Posterior cingulate gyrus (tissue), 11 donors: Measurements from ENCODE around the gene SHQ1.
"Not testable (repeated sequence)": the region's sequence is repeated elsewhere in the genome, so short reads cannot be mapped to it uniquely, and the experiment has no call there.

Experiments used
- DNase-seq, 10 donors: peaks; one replicate each; pipeline versions ENCODE4 v3.0.0 to v3.0.0-alpha.2; 2020 to 2021; ENCODE audit warnings: mixed read lengths in 3 of 10
- intact Hi-C: fragments of 100-400 bp; cut with DNase I; formaldehyde crosslinking; loops from one replicate; pipeline ENCODE4 v1.15.1; 2023

SHQ1 gene

DNA sequence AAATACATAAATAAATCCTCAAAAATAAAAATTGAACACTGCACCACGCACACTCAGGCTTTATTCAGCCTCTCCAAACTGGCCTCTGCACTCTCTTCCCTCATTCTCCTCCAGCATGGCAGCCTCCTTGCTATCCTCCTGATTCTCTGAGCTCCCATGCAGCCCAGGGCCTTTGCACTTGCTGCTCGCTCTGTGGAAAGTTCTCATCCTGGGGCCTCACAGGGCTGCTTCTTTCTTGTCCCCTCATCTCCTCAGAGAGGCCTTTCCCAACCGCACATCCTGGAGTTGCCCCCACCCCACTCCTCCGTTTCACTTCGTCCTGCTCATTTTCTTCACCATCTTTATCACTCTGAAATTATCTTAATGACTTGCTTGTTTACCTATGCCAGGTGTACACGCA lies 123.0 kb downstream of the SHQ1 start:
- intact Hi-C loops, result no loop called here
- no peak for DNase-seq

DNA sequence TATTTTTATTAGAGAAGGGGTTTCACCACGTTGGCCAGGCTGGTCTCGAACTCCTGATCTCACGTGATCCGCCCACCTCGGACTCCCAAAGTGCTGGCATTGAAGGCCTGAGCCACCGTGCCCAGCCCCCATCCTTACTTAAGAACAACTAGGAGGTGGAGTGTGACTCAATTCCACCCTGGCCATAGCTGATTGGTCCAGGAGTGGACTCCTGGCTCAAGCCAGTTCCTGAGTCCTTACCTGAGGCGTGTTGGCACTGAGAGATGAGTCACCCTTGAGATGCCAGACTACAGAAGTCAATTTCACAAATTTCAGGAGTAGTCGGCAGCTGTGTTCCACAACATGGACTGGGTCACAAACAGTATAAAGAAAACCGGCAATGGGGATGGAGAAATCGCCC lies 124.2 kb downstream of the SHQ1 start:
- intact Hi-C loops, result no loop called here

DNA sequence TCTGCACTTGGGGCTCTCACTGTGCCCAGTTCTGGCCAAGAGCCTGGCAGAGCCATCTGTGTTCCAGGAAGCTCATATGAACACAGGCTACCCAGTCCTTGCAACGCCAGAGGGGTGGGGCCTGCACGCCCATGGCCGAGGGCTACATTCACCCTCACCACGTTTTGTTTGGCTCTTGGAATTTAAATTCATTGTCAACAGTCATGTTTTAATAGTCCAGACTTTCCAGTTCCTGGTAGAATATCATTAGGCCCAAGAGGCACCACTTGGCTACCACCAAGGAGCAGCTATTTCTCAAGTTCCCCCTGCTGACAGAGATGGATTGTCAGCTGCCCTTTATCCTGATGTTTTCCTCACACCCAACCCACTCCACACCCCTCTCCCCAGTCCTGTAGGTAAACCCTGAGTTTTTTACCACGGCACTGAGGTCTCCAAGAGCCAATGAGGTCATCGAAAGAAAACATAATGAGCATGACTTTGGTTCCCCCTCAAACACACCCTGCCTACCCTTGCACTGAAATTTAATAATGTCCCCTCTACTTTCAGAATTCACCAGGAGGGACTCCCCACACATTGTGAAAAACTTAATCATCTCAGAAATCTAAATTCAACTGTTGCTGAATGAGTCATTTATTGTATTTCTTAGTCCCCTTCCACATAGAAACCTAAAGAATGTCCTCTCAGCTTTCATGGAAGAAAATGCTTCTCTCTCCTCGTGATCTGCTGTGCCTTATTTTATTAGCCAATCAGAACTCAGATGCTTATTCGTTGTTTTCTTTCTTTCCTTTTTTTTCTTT lies 125.1 kb downstream of the SHQ1 start:
- peak in 6 of 10 donors; percentile 13 to 92 (median 42) for DNase-seq
- intact Hi-C loops, result no loop called here

More for the DNA sequence above, 124.2 kb downstream of the SHQ1 start:
- DNase-seq, result no peak

GRCh38 chr3:72721683-72722381 lies 126.4 kb downstream of the SHQ1 start:
- no peak for DNase-seq
- intact Hi-C loops, result no loop called here

GRCh38 chr3:72720566-72720965 lies 127.7 kb downstream of the SHQ1 start:
- DNase-seq, result no peak

DNA sequence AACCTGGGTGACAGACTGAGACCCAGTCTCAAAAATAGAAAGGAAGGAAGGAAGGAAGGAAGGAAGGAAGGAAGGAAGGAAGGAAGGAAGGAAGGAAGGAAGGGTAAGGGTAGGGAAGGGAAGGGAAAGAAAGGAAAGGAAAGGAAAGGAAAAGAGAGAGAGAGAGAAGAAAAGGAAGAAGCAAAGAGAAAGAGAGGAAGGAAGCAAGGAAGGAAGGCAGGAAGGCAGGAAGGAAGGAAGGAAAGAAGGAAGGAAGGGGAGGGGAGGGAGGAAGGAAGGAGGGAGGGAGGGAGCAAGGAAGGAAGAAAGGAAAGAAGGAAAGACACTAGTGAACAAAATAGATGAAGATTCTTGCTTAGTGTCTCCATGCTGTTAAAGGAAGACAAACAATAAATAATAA lies 129.1 kb downstream of the SHQ1 start:
- DNase-seq, result no peak
- intact Hi-C loops, result no loop called here

More at GRCh38 chr3:72720566-72720965, 127.7 kb downstream of the SHQ1 start:
- intact Hi-C loops, result no loop called here

DNA sequence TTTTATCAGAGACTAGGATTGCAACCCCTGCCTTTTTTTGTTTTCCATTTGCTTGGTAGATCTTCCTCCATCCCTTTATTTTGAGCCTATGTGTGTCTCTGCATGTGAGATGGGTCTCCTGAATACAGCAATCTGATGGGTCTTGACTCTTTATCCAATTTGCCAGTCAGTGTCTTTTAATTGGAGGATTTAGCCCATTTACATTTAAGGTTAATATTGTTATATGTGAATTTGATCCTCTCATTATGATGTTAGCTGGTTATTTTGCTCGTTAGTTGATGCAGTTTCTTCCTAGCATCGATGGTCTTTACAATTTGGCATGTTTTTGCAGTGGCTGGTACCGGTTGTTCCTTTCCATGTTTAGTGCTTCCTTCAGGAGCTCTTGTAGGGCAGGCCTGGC lies 134.1 kb downstream of the SHQ1 start:
- intact Hi-C loops, result not testable (repeated sequence)

GRCh38 chr3:72710471-72710870 lies 137.8 kb downstream of the SHQ1 start:
- intact Hi-C loops, DNase-seq: not testable (repeated sequence)

More for the DNA sequence above, 134.1 kb downstream of the SHQ1 start:
- not testable (repeated sequence) for DNase-seq

GRCh38 chr3:72708441-72708840 lies 139.8 kb downstream of the SHQ1 start:
- no peak for DNase-seq
- intact Hi-C loops, result no loop called here

- intact Hi-C loops, result no loop called here
- DNase-seq, result no peak
Observed at GRCh38 chr3:72702997-72703396, 145.2 kb downstream of the SHQ1 start.

DNA sequence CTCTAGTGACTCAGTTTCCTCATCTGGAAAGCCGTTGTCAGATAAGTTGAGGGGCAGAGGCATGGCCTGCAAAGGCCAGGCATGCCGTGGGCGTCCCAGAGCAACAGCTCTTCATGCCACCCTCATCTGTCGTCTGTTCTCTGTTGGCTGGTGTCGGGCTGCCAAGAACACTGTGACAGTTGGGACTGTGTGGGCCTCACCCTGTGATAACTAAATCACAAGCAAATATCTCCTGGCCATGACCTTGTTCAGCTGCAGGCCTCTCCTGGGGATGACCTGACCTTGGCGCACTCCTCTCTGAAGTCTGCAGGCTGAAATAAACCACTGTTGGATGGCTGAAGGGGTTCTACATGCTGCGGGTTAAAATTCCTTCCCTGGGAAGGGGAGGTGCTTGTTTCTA lies 145.9 kb downstream of the SHQ1 start:
- DNase-seq, result no peak
- intact Hi-C loops, result no loop called here

DNA sequence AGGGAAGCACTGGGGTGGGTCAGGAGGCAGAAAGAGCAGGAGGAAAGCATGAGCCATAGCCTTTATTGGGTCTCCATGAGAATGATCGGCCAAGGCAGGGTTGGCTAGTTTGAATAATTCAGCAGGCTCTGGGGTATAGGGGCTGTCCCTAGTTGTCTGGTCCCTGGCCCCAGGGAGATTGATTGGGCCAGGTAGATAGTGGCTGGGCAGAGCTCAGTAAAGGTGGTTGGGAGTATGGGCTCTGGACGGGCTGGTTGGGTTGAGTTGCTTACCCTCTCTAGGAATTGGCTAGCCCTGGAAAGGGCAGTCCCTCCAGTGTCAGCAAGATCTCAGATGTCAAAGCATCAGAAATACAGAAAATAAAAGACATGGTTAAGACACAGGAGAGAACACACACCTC lies 148.1 kb downstream of the SHQ1 start:
- intact Hi-C loops, result no loop called here
- DNase-seq, result no peak

DNA sequence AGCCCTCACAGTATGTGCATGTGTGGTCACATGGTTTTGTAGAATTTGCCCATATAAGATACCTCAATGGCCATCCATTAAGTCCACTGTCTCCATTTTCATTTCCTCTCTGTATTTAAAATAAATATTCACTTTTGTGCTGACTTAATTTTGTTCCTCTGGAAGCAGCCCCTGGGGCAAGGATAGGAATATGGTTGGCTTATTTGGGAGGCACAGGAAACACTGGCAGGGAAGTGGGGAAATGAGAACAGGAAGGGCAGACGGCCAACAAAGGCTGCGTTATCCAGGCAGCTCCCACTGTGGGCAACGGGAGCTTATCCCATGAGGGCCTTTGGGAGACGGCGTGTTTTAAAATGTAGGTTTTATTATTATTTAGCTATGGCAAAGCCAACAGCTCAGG lies 148.6 kb downstream of the SHQ1 start:
- intact Hi-C loops, result no loop called here
- no peak for DNase-seq
